DOHH2 (cell line): ENCODE data around the gene PAK1.

ENCODE experiments used
- CTCF ChIP-seq: fragments of 200-600 bp; sonication (generic); IDR thresholded peaks from one replicate; pipeline ENCODE4 v1.5.1; 2014; ENCODE audit warnings: antibody characterized with exemption, mild to moderate bottlenecking, low read depth, low read length; ENCODE audit not compliant: poor library complexity, severe bottlenecking
- EZH2phosphoT487 ChIP-seq: fragments of 200-600 bp; sonication (generic); IDR thresholded peaks from 2 replicates; pipeline ENCODE4 v1.6.1; 2017; ENCODE audit warnings: borderline replicate concordance, mild to moderate bottlenecking, antibody characterized with exemption, low read length, moderate library complexity, mixed read lengths

- TF ChIP-seq CTCF (no peak), EZH2phosphoT487 (no peak)
Measured at GRCh38 chr11:77312107-77312506, 161.8 kb downstream of the PAK1 start.
